Ectodermal cell (in vitro differentiated cells): ENCODE measurements around the gene AP3B1. TPM values are rescaled to one million over a fixed set of nuclear protein-coding genes. Genes with fewer than 3 reads are reported as not detected.

Experiments
- H3K27ac ChIP-seq: 2 replicates; pipeline ENCODE4 v1.7.0; 2013; ENCODE audit warnings: mild to moderate bottlenecking, low read depth, low read length; ENCODE audit not compliant: insufficient read depth, poor library complexity, severe bottlenecking
- H3K27me3 ChIP-seq: 2 replicates; pipeline ENCODE4 v1.7.0; 2013; ENCODE audit warnings: mild to moderate bottlenecking, low read length; ENCODE audit not compliant: insufficient read depth, control insufficient read depth, poor library complexity, severe bottlenecking
- H3K36me3 ChIP-seq: one replicate; pipeline ENCODE4 v1.7.0; 2013; ENCODE audit warnings: low read length; ENCODE audit not compliant: control insufficient read depth, insufficient read depth
- H3K4me1 ChIP-seq: one replicate; pipeline ENCODE4 v1.7.0; 2013; ENCODE audit warnings: low read length; ENCODE audit not compliant: control insufficient read depth, insufficient read depth
- H3K4me3 ChIP-seq: 2 replicates; pipeline ENCODE4 v1.7.0; 2013; ENCODE audit warnings: low read depth, low read length, control low read depth; ENCODE audit not compliant: insufficient read depth
- H3K9me3 ChIP-seq: 2 replicates; pipeline ENCODE4 v1.7.0; 2013; ENCODE audit warnings: mild to moderate bottlenecking, low read length, moderate library complexity; ENCODE audit not compliant: control insufficient read depth
- WGBS, 2 experiments: methylation state at CpG; one replicate each; pipeline ENCODE4 v1.1.7; 2013; ENCODE audit warnings: missing lambda C conversion rate in 2 of 2; 5-methylcytosine and 5-hydroxymethylcytosine counted together
- polyA plus RNA-seq, 4 experiments: library from polyadenylated mRNA; stranded (reverse); fragments of 50-300 nt; gene quantifications; one replicate each; pipeline ENCODE4 v1.2.3, GENCODE V29; 2013

AP3B1 gene
- polyA plus RNA-seq (2013, experiment 1 of 4): 69.2 TPM
- polyA plus RNA-seq (2013, experiment 2 of 4): 68.3 TPM
- 56.7 TPM for polyA plus RNA-seq (2013, experiment 3 of 4)
- polyA plus RNA-seq (2013, experiment 4 of 4): 50.9 TPM

GRCh38 chr5:78294248-78295034 lies at the start of gene AP3B1:
TSS of gene AP3B1 (minus strand) at chr5:78294698. CDS start at chr5:78294579, 119 bp downstream.
- Histone ChIP-seq H3K27me3 (peaks cover 6% of the 10 kb centered on the region), H3K36me3 (no peaks in the 10 kb centered on the region), H3K4me1 (peaks cover 3% of the 10 kb centered on the region), H3K9me3 (no peaks in the 10 kb centered on the region), H3K27ac (peak within 1 kb of the TSS; percentile 98), H3K4me3 (peak within 1 kb of the TSS; percentile 97)
- 0% methylated on average over 53 of the region's 53 CpGs for WGBS, 2 experiments

DNA sequence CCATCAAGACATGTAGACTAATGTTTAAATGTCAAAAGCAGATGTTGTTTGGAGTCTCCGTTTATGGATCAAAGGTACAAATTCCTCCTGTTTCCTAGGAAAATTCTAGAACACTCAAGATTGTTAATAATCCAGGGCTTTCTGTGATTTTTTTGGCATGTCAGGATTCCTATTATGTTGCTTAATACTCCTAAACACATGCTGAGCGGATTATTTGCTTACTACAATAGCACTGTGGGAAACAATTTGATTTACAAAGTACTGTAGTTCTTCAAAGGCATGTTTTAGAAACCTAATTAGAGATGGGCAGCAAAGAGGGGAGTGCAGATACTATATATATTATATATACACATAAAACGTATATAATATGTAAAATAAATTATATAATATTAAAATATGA lies 46.9 kb upstream of the AP3B1 start:
- Histone ChIP-seq H3K4me1 (peaks cover 6% of the 10 kb centered on the region), H3K27me3 (no peaks in the 10 kb centered on the region), H3K36me3 (peaks cover 5% of the 10 kb centered on the region), H3K4me3 (no peak overlapping the region), H3K9me3 (no peaks in the 10 kb centered on the region), H3K27ac (no peak overlapping the region)
- 17 to 26% methylated on average over 1 to 2 of the region's 3 CpGs for WGBS, 2 experiments

DNA sequence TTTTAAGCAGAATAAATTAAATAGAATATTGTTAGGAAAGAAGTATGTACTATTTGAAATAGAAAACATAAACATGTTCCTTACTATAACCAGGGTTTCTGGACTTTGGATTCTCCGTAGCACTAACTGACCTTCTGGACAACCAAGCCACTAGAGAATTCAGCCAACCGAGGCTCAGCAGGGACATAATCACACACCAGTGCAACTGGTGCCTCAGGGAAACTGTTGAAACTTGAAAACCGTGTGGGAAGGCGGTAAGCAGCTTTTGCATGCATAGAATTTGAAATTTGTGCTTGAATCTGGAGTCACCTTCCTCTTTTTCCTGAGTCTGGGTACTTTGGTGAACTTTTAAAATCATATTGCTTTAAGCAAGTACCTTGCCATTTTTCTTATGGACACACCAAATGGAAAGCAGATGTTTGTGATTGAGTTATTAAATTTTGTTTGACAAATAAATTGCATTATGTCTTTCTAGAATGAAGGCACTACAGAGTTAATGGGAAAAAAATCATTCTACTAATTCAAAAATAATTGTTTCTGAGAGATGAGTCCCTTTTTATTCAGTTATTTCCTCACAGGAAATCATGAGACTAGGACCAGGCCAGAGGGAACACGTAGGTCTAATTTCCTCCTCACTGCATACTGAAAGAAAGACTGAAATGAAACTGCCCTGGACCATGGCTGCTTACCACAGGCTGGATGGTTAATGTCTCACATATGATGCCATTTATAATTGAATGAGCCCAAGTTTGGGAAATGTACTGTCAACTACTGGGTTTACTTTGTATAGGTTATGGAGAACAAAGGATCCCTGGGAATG lies 45.3 kb upstream of the AP3B1 start:
- H3K4me3 ChIP-seq: no peak overlapping the region
- no peak overlapping the region for H3K27ac ChIP-seq
- H3K4me1 ChIP-seq: no peaks in the 10 kb centered on the region
- H3K9me3 ChIP-seq: no peaks in the 10 kb centered on the region
- H3K27me3 ChIP-seq: no peaks in the 10 kb centered on the region
- 94 to 97% methylated on average over 5 of the region's 5 CpGs for WGBS, 2 experiments
- H3K36me3 ChIP-seq: peaks cover 5% of the 10 kb centered on the region

- no peaks in the 10 kb centered on the region for H3K36me3 ChIP-seq
- H3K9me3 ChIP-seq: no peaks in the 10 kb centered on the region
- no peak overlapping the region for H3K27ac ChIP-seq
- H3K27me3 ChIP-seq: no peaks in the 10 kb centered on the region
- H3K4me1 ChIP-seq: no peaks in the 10 kb centered on the region
- no peak overlapping the region for H3K4me3 ChIP-seq
- 86 to 96% methylated on average over 2 of the region's 2 CpGs for WGBS, 2 experiments
Observed at GRCh38 chr5:78336698-78337097, 42.2 kb upstream of the AP3B1 start.

DNA sequence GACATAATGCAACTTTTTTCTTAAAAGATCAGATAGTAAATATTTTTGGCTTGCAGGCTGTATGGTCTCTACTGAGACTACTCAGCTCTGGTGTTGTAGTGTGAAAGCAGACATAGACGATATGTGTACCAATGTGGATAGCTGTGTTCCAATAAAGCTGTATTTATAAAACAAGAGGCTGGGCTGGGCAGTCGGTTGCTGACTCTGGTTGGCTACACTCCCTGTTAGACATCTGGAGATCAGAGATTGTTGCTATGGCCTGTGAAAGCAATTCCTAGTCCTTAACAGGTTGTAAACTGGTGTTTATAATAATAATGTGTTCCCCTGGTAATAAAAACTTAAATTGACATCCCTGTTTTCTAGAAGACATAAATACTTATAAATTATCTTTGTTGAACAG lies 41.5 kb upstream of the AP3B1 start:
- no peak overlapping the region for H3K4me3 ChIP-seq
- no peaks in the 10 kb centered on the region for H3K9me3 ChIP-seq
- no peaks in the 10 kb centered on the region for H3K4me1 ChIP-seq
- H3K27ac ChIP-seq: no peak overlapping the region
- WGBS, 2 experiments: 89 to 95% methylated on average over 2 of the region's 2 CpGs
- H3K36me3 ChIP-seq: no peaks in the 10 kb centered on the region
- H3K27me3 ChIP-seq: no peaks in the 10 kb centered on the region

GRCh38 chr5:78334811-78335210 lies 40.3 kb upstream of the AP3B1 start:
- H3K4me1 ChIP-seq: no peaks in the 10 kb centered on the region
- 46 to 60% methylated on average over 3 of the region's 3 CpGs for WGBS, 2 experiments

DNA sequence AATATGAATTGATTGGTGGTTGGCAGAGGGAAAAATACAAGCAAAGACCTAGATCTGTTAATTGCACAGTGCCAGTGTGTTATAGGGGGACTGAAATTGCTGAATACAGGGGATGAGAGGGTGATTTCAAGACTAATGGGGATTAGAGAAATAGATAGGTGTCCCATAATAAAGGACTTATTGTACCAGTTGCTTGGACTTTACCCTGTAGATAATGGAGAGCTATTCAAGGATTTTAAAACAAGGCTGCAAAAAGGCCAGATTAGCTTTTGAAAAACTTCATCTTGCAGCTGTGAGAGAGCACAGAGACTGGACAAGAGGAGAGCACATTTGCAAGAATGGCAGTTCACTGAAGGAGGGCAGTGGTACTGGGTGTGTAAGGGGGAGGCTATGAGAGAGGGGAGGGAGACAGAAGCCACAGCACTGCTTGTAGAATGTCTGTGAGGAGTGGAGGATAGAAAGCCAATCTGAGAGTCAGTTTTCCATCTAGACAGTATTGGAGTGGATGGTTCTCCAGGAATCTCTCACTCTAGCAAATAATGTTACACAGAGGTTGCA lies 37.1 kb upstream of the AP3B1 start:
- Histone ChIP-seq H3K27ac (no peak overlapping the region), H3K9me3 (no peaks in the 10 kb centered on the region), H3K27me3 (no peaks in the 10 kb centered on the region), H3K4me1 (peaks cover 4% of the 10 kb centered on the region), H3K4me3 (no peak overlapping the region), H3K36me3 (no peaks in the 10 kb centered on the region)

More at GRCh38 chr5:78334811-78335210, 40.3 kb upstream of the AP3B1 start:
- Histone ChIP-seq H3K4me3 (no peak overlapping the region), H3K27me3 (no peaks in the 10 kb centered on the region), H3K36me3 (no peaks in the 10 kb centered on the region), H3K27ac (no peak overlapping the region), H3K9me3 (no peaks in the 10 kb centered on the region)

GRCh38 chr5:78328585-78329173 lies 34.2 kb upstream of the AP3B1 start:
- 70 to 75% methylated on average over 5 of the region's 5 CpGs for WGBS, 2 experiments
- H3K27me3 ChIP-seq: no peaks in the 10 kb centered on the region
- H3K9me3 ChIP-seq: no peaks in the 10 kb centered on the region
- H3K27ac ChIP-seq: peak overlapping the region; percentile 5
- peaks cover 4% of the 10 kb centered on the region for H3K4me1 ChIP-seq
- no peak overlapping the region for H3K4me3 ChIP-seq
- H3K36me3 ChIP-seq: no peaks in the 10 kb centered on the region

- no peak overlapping the region for H3K4me3 ChIP-seq
- no peak overlapping the region for H3K27ac ChIP-seq
- H3K36me3 ChIP-seq: no peaks in the 10 kb centered on the region
- no peaks in the 10 kb centered on the region for H3K27me3 ChIP-seq
- 94 to 100% methylated on average over 3 to 6 of the region's 6 CpGs for WGBS, 2 experiments
- H3K9me3 ChIP-seq: no peaks in the 10 kb centered on the region
- peaks cover 4% of the 10 kb centered on the region for H3K4me1 ChIP-seq
Observed at GRCh38 chr5:78327761-78328510, 33.4 kb upstream of the AP3B1 start.
